ENCODE measurements around the gene TRPT1. TPM values are rescaled to one million over a fixed set of nuclear protein-coding genes. Genes with fewer than 3 reads are reported as not detected.

Gene TRPT1
- total and polyA plus RNA-seq, 9 of the 15 experiments (the other 6 are each of a cell fraction or from before 2014, with no cell fraction given) = 4.6 to 41.7 (median 23.1) TPM

DNA sequence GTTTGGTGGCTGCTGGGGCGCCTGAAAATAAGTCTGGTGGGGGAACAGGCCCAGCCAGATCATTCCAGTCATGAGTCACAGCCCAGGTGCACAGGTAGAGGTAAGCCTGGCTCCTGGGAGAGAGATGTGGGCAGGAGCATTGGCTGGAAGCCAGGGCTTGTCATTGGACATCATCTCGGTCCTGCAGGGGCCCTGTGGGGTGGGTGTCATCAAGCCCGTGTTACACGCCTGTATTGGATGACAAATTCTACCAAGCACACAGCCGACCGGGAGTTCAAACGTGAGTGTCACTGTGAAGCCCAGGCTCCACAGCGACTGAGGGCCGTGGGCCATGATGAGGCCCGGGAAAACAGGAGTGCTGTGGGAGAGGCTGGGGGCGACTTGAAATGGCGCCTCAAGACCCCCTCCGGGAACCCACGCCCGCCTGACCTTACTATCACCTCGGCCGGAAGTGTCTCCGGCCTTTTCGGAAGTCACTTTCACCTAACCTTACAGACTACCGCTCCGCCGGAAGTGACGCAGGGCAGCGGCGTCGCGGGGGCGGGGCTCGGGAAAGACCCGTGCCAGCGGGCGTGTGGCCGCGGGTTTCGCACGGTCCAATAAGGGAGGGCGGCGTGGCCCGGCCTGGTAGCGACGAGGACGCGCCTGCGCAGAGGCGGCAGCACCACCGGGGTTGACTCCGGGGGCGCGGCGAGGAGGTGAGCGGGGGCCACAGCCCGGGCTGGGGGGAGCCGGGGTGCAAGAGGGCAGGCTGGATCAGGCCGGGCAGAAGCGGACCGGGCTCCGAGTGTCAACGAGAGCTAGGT is 14.7 kb upstream of the TRPT1 start, which contains the start of gene FKBP2 (continued):
- TF ChIP-seq, protein P1, sequence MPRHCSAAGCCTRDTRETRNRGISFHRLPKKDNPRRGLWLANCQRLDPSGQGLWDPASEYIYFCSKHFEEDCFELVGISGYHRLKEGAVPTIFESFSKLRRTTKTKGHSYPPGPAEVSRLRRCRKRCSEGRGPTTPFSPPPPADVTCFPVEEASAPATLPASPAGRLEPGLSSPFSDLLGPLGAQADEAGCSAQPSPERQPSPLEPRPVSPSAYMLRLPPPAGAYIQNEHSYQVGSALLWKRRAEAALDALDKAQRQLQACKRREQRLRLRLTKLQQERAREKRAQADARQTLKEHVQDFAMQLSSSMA (CRISPR knock-in tag; IDR thresholded peaks at IDR 0.05) = peak; percentile 68; the same call in 1 of the 2 replicates
- TF ChIP-seq ZFX (CRISPR knock-in tag; IDR thresholded peaks at IDR 0.05) (peak; percentile 90), ZNF507 (tag; conservative IDR thresholded peaks at IDR 0.05) (no peak), RB1 (IDR thresholded peaks at IDR 0.05; ENCODE audit: low read depth) (peak; percentile 44), RBM17 (IDR thresholded peaks at IDR 0.05; ENCODE audit: borderline replicate concordance, low read depth, low read length) (no peak), NFE2L1 (tag; IDR thresholded peaks at IDR 0.05; ENCODE audit: borderline replicate concordance, low read depth) (no peak), NCOA2 (IDR thresholded peaks at IDR 0.05; ENCODE audit: partially characterized antibody in 2 of 2) (no peak), ZNF263 (CRISPR knock-in tag; IDR thresholded peaks at IDR 0.05; ENCODE audit: borderline replicate concordance) (no peak; the same call in 1 of the 2 replicates), SMARCA4 (IDR thresholded peaks at IDR 0.05) (peak; percentile 46; the same call in 1 of the 2 replicates), LCOR (CRISPR knock-in tag; IDR thresholded peaks at IDR 0.05) (peak; percentile 79; the same call in 1 of the 2 replicates), TBL1XR1 (IDR thresholded peaks at IDR 0.05; ENCODE audit: low read length in 2 of 2) (peak in 1 of 2 experiments; percentile 34; a peak in 1 of 4 replicates), SAFB2 (IDR thresholded peaks at IDR 0.05; ENCODE audit: borderline replicate concordance, low read depth, low read length, severe bottlenecking) (no peak), BRD9 (IDR thresholded peaks at IDR 0.05; ENCODE audit: low read depth, partially characterized antibody) (peak; percentile 61), HCFC1 (IDR thresholded peaks at IDR 0.05; ENCODE audit: low read depth, low read length) (peak; percentile 66)
- TF ChIP-seq, protein P2, sequence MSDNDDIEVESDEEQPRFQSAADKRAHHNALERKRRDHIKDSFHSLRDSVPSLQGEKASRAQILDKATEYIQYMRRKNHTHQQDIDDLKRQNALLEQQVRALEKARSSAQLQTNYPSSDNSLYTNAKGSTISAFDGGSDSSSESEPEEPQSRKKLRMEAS (CRISPR knock-in tag; IDR thresholded peaks at IDR 0.05) = peak; percentile 64
- TF ChIP-seq, protein P3, sequence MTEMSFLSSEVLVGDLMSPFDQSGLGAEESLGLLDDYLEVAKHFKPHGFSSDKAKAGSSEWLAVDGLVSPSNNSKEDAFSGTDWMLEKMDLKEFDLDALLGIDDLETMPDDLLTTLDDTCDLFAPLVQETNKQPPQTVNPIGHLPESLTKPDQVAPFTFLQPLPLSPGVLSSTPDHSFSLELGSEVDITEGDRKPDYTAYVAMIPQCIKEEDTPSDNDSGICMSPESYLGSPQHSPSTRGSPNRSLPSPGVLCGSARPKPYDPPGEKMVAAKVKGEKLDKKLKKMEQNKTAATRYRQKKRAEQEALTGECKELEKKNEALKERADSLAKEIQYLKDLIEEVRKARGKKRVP (CRISPR knock-in tag; IDR thresholded peaks at IDR 0.05) = 0 out of 2 replicates have a peak, but pooled peaks have one; percentile 5
- TF ChIP-seq, protein P4, sequence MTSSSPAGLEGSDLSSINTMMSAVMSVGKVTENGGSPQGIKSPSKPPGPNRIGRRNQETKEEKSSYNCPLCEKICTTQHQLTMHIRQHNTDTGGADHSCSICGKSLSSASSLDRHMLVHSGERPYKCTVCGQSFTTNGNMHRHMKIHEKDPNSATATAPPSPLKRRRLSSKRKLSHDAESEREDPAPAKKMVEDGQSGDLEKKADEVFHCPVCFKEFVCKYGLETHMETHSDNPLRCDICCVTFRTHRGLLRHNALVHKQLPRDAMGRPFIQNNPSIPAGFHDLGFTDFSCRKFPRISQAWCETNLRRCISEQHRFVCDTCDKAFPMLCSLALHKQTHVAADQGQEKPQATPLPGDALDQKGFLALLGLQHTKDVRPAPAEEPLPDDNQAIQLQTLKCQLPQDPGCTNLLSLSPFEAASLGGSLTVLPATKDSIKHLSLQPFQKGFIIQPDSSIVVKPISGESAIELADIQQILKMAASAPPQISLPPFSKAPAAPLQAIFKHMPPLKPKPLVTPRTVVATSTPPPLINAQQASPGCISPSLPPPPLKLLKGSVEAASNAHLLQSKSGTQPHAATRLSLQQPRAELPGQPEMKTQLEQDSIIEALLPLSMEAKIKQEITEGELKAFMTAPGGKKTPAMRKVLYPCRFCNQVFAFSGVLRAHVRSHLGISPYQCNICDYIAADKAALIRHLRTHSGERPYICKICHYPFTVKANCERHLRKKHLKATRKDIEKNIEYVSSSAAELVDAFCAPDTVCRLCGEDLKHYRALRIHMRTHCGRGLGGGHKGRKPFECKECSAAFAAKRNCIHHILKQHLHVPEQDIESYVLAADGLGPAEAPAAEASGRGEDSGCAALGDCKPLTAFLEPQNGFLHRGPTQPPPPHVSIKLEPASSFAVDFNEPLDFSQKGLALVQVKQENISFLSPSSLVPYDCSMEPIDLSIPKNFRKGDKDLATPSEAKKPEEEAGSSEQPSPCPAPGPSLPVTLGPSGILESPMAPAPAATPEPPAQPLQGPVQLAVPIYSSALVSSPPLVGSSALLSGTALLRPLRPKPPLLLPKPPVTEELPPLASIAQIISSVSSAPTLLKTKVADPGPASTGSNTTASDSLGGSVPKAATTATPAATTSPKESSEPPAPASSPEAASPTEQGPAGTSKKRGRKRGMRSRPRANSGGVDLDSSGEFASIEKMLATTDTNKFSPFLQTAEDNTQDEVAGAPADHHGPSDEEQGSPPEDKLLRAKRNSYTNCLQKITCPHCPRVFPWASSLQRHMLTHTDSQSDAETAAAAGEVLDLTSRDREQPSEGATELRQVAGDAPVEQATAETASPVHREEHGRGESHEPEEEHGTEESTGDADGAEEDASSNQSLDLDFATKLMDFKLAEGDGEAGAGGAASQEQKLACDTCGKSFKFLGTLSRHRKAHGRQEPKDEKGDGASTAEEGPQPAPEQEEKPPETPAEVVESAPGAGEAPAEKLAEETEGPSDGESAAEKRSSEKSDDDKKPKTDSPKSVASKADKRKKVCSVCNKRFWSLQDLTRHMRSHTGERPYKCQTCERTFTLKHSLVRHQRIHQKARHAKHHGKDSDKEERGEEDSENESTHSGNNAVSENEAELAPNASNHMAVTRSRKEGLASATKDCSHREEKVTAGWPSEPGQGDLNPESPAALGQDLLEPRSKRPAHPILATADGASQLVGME (CRISPR knock-in tag; IDR thresholded peaks at IDR 0.05) = peak; percentile 70; the same call in 1 of the 2 replicates
- TF ChIP-seq, protein P5, sequence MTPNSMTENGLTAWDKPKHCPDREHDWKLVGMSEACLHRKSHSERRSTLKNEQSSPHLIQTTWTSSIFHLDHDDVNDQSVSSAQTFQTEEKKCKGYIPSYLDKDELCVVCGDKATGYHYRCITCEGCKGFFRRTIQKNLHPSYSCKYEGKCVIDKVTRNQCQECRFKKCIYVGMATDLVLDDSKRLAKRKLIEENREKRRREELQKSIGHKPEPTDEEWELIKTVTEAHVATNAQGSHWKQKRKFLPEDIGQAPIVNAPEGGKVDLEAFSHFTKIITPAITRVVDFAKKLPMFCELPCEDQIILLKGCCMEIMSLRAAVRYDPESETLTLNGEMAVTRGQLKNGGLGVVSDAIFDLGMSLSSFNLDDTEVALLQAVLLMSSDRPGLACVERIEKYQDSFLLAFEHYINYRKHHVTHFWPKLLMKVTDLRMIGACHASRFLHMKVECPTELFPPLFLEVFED (CRISPR knock-in tag; conservative IDR thresholded peaks at IDR 0.05) = no peak
